GM18868 (cell line): Measurements from ENCODE around the gene FRMD4A.

ENCODE experiments used
- ATAC-seq: cut with Tn5 transposase; IDR thresholded peaks from one replicate; pipeline ENCODE4 v1.9.1; 2021; ENCODE audit warnings: mild to moderate bottlenecking, moderate library complexity; ENCODE audit not compliant: unreplicated experiment

FRMD4A gene

DNA sequence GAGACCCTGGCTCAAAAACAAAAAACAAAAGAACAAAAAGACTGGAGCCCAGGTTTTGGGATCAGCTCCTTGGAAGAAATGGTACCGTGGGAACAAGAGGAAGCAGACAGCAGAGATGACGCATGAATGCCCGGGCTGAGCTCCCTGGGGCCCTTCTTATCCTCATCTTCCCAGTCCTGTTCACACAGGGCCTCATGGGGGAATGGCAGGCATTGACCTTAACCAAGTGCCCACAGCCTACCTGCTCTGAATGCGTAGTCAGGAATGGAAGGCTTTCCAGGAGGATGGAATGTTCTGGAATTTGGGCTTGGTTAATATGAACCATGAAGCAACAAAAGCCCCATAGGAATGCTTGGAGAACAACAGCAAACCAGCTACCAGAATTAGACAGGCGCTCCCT, 589.3 kb downstream of the FRMD4A start:
- no peak for ATAC-seq

GRCh38 chr10:13740461-13740860, 590.3 kb downstream of the FRMD4A start:
- ATAC-seq = no peak

GRCh38 chr10:13739183-13739582, 591.5 kb downstream of the FRMD4A start:
- no peak for ATAC-seq

DNA sequence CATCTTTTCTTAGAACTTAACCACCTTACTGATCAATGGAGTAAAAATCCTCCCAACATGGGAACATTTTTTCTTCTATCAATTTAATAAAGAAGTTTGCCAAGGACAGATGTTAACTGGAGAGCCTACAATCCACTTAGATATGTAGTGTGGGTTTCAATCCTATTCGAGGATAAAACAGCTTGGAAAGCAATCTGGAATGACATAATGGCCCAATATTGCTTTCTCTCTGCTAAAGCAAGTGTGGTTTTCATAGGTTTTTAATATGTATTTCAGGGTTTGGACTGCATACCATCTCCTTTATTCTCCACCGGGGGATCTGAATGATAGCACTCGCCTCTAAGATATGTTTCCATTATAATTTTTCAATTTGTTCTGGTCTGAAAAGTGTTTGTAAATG, 594.2 kb downstream of the FRMD4A start:
- ATAC-seq = no peak

DNA sequence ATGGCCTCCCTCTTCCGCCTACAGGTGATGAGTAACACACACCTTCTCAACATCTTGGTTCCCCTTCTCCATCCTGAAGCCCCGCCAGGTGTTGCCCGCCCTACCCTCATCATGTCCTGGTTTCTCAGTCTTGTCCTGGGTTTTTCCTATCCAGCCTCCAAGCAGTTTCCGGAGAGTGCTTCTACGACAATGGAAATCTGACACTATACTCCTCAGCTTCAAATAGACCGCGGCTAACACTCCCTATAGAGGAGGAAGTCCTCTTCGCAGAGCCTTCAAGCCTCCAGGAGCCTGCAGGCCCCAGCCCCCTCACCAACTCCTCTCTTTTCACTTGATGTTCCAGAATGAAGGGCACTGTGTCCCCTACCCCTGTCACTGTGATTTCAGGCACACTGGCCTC, 596.6 kb downstream of the FRMD4A start:
- no peak for ATAC-seq

GRCh38 chr10:13733071-13733470, 597.7 kb downstream of the FRMD4A start:
- no peak for ATAC-seq

- ATAC-seq = no peak
These were observed 598.3 kb downstream of the FRMD4A start for GRCh38 chr10:13732465-13732881.

DNA sequence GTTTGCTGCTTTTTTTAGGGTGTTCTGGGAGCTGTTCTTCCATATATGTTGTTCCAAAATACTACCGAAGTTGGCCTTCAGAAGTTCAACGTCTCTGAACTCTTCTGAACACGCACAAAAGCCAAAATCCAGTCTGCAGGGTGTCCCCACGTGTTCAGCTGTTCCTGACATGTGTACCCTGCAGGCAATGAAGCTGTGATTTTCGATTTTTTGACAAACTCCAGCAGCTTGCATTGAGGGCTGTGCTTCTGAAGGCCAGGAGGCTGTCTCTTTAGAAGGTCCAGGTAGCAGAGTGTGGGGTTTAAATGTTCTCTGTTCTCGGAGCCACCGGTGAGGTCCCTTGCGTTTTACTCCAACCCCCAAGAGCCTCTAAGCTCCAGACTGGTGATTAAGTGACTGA, 598.9 kb downstream of the FRMD4A start:
- ATAC-seq = no peak

GRCh38 chr10:13730956-13731355, 599.8 kb downstream of the FRMD4A start:
- no peak for ATAC-seq

DNA sequence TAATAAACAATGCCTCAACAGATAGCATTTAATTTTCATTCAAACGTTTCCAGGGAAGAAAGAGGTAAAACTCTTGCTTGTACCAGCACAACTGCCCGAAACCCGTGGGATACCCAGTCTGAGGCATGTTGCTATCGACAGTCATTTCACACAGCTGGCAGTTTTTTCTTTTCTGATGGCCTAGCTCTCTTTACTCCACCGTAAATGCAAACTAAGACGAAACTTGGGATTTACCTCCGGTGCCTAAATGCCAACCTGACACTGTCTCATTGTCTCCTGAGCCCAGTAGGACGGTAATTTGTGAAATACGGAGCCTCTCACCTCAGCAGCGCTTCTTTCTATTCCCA, 600.4 kb downstream of the FRMD4A start:
- no peak for ATAC-seq

DNA sequence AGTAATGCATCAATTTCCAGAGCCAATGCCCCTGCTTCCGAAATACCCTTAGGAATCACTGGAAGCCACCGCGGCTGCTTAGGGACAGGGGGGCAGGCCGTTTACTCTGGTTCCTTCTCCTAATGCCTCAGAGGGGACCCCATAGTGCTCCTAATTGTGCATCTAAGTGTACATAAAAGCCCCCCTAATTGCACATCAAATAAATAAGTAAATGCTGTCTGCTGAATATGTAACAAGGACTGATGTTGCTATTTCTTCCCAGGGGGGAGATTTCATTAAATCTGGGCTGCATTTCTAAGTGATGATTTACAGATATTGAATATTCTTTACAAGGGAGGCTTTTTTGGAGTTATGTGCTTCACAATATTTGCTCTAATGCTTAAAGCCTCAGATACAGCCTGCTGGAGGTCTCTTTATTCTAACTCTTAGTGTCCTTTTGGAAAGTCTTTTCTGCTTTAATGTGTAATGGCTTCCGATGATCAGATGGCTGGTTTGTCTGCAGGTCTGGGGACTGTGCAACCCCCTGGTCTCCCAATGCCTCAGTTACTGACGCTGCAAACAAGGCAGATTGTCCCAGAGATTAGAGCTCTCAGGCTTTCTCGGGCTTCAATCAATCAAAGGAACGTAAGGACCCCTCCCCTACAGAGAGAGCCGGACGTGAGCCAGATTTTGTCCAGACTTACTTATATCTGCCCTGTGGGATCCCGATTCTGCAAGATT, 601.0 kb downstream of the FRMD4A start:
- ATAC-seq = no peak

GRCh38 chr10:13728898-13729535, 601.7 kb downstream of the FRMD4A start:
- no peak for ATAC-seq

DNA sequence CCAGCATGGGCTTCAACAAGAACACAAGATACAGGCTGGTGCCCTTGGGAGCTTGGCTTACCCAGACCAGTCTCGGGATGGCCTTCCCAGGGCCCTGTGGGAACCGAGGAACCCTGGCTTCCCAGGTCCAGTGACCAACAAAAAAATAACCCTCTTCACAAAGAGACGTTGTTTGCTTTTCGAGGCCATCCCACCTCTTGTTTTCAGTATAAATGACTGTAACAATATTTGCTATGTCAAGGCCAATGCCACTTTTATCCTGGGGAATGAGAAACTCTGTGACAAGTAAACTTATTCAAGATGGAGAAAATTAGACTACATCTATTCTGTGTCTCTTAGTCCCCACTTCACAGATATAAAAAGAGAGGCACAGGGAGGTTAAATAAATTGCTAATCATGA, 605.1 kb downstream of the FRMD4A start:
- no peak for ATAC-seq

GRCh38 chr10:13724484-13724883, 606.2 kb downstream of the FRMD4A start:
- ATAC-seq = no peak

DNA sequence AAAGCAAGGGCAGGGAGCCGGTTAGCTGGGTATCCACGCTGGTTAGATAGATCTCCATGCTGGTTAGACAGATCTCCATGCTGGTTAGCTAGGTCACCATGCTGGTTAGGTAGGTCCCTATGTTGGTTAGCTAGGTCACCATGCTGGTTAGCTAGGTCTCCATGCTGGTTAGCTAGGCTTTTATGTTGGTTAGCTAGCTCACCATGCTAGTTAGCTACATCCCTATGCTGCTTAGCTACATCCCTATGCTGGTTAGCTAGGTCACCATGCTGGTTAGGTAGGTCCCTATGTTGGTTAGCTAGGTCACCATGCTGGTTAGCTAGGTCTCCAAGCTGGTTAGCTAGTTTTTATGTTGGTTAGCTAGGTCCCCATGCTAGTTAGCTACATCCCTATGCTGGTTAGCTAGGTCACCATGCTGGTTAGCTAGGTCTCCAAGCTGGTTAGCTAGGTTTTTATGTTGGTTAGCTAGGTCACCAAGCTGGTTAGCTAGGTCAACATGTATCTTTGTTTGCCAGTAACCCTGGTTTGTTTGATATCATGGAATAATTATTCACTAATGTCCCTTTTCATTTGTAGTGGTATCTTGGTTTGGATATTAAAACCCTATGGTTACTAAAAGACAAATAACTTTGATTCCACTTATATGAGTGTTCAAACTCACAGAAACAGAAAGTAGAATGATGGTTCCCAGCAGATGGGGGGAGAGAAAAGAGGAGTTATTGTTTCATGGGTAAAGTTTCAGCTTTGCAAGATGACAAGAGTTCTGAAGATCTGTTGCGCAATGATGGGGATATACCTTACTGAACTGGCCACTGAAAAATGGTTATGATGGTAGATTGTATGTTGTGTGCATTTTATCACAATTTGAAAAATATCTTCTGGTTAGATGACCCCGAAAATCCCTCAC, 607.7 kb downstream of the FRMD4A start:
- peak; percentile 47 for ATAC-seq

DNA sequence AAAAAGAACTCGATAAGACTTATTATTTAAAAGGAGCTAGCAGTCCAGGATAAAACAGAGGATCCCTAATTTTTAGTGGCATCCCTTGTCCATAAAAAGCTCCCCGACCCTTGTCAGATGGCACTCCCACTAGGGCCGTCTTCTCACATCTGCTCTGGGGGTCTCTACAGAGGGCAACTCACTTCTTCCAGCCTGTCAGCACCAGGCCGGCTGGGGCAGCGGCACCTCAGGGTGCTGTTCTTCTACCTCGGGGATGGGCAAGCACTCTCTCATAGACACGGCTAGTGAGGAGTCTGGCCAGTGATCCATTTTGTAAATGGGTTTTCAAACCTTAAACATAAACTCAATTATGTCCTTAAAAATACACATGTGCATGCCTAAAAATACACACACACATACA, 609.2 kb downstream of the FRMD4A start:
- no peak for ATAC-seq

DNA sequence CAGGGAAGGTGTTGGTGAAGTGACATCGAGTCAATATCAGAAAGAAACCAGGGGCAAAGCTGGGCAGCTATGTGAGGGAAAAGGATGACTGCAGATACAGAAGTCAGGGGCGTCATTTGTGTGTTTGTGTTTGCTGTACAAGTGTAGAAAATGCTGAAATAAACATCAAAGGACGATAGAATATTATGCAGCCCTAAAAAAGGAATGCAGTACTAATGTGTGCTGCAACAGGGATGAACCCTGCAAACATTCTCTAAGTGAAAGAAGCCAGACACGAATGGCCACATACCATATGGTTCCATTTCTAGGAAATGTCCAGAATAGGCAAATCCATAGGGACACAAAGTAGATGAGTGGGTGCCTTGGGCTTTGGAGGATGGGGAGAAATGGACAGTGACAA, 610.0 kb downstream of the FRMD4A start:
- ATAC-seq = no peak

- no peak for ATAC-seq
These were observed 611.3 kb downstream of the FRMD4A start for GRCh38 chr10:13719425-13719824.

DNA sequence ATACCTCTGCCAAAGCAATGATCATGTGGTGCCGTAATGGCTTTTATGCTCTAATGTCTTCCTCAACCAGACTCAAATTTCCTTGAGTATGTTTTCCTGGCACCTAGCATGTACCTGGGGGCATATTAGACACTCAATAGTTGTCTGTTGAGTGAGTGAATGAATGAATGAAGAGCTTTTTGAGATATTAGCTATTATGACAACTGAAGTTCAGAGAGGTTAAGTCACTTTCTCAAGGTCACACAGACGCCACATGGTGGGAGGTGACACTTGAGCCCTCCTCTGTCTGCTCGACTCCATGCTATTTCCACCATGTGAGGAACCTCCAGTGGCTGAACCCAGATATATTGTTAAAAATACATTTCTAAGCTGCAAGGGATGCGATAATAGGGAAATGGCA, 611.9 kb downstream of the FRMD4A start:
- ATAC-seq = no peak

DNA sequence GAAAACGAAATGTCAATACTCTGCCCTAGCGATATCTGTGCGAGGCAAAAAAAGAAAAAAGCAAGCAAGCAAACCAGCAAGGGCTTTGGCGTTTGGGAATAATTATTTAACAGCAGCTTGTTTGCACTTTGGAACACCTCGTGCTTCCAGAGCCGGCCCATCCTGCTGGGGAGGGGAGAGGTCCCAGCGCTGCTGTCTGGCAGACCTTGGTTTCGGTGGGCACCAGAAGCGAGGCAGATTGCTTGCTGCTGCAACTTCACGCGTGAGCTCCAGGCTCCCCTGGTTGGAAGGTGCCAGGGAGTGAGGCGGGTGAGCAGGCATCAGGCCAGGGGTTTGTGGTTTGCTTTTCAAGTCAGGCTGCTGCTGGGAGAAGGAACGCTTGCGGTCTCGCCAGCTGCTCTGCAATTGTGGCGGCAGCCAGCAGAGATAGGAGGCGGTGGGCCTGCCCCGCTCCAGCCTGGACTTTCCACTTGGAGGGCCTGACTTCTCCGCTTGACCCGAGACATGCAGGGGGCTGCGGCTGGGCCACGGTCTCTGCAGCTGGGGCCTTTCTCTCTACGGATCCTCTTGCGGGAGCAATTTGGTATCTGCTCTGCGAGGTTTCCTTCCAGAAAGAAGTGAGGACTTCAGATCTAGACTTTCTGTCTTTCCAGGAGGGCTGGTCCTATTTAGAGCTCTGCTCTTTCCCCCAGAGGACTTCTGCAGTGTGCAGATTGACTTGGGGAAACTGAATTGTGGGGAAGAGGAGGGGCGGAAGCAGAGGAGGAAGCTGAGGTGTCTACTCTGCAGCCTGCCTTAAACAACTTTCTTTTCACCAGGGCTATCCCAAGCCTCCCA, 612.6 kb downstream of the FRMD4A start:
- ATAC-seq = peak; percentile 48

DNA sequence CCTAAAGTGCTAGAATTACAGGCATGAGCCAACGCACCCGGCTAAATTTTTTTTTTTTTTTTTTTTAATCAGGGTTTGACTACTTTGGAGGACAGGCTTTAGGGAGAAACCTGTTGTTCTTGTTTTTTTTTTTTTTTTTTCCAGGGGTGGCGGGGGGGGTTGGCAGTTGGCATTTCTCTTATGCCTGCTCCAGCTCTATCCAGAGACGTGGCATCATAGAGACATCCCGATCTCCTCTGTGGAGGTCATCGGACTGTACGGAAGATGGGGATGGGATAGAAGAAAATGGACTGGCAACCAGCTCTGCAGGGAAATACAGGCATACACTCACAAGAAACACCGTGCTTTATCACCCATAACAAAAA, 613.2 kb downstream of the FRMD4A start:
- no peak for ATAC-seq
